ENCODE results near the gene WDR3.

WDR3 gene

DNA sequence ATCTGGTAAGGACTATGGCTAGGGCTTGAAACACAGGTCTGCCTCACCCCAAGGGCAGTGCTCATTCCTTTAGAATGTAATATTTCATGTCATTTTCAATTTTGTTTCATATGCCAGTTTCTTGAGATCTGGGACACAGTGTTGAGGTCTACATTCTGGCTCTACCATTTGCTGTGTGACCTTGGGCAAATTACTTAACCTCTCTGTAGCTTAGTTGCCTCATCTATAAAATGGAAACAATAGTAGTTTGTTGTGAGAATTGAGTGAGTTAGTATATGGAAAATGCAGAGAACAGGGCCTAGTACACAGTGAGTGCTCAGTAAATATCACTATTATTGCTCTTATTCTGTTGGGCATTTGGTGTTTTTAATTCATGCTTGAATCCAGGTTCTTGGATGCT, 84.4 kb downstream of the WDR3 start:
- H3K36me3 ChIP-seq (ENCODE audit: control insufficient read depth, insufficient read depth, low read length) = no peaks in the 10 kb centered on the region
- no peak for DNase-seq (ENCODE audit: extremely low read depth, insufficient read length)
- H3K27me3 ChIP-seq (replicated peaks; ENCODE audit: control insufficient read depth, insufficient read depth, low read length) = no peaks in the 10 kb centered on the region
- no peak overlapping the region for H3K4me3 ChIP-seq (replicated peaks; ENCODE audit: low read depth, low read length)
- no peak for TF ChIP-seq CTCF (IDR thresholded peaks at IDR 0.05; ENCODE audit: insufficient read depth, low read length, poor library complexity, severe bottlenecking)

All from GM06990 (cell line).